Tongue (tissue), 2 donors: ENCODE measurements around the gene U2SURP. TPM values are rescaled to one million over a fixed set of nuclear protein-coding genes. Genes with fewer than 3 reads are reported as not detected.
"Not testable (repeated sequence)": the region's sequence is repeated elsewhere in the genome, so short reads cannot be mapped to it uniquely, and the experiment has no call there.

ENCODE experiments used
- DNase-seq: peaks from one replicate; pipeline ENCODE4 v3.0.0-alpha.2; 2015
- total RNA-seq: library from RNA; depleted of rRNA; stranded (reverse); fragments of >200 nt; gene quantifications from one replicate; pipeline ENCODE4 v1.2.3, GENCODE V29; 2014

The U2SURP gene
- total RNA-seq, 1 donor from 2014 or later = 107 TPM

DNA sequence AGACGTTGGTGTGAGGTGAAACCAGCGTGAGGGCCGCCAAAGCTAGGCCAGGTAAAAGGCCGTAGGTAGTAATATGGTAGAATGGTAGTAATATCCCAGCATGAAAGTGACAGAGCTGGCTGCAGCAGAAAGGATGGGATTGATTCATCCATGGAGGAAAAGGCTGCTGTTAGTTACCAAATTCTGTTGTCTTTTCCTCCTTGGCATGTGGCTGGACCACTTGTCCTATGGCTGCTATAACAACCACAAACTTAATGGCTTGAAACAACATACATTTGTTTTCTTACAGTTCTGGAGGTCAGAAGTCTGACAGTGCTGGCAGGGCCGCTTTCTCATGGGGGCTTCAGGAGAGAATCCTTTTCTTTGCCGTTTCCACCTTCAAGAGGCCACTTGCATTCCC is 70.4 kb downstream of the U2SURP start:
- DNase-seq = no peak

DNA sequence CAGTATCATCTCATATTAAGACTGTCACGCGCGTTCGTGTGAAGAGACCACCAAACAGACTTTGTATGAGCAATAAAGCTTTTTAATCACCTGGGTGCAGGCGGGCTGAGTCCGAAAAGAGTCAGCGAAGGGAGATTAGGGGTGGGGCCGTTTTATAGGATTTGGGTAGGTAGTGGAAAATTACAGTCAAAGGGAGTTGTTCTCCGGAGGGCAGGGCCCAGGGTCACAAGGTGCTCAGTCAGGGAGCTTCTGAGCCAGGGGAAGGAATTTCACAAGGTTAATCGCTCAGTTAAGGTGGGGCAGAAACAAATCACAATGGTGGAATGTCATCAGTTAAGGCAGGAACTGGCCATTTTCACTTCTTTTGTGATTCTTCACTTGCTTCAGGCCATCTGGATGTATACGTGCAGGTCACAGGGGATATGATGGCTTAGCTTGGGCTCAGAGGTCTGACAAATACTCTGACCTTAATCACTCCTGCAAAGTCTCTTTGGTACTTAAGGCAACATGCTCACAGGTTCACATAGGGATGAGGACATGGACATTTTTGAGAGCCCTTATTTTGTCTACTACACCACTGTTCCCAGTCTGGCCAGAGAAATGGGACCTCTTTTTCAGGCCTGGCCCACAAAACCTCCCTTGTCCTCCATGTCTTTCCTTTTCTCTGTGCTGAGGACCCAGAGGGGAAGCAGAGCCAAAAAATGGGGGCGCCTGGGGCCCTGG is 71.1 kb downstream of the U2SURP start:
- not testable (repeated sequence) for DNase-seq

GRCh38 chr3:143073541-143073940 is 72.2 kb downstream of the U2SURP start:
- not testable (repeated sequence) for DNase-seq

DNA sequence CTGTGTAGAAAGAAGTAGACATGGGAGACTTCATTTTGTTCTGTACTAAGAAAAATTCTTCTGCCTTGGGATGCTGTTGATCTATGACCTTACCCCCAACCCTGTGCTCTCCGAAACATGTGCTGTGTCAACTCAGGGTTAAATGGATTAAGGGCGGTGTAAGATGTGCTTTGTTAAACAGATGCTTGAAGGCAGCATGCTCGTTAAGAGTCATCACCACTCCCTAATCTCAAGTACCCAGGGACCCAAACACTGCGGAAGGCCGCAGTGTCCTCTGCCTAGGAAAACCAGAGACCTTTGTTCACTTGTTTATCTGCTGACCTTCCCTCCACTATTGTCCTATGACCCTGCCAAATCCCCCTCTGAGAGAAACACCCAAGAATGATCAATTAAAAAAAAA is 72.6 kb downstream of the U2SURP start:
- DNase-seq = not testable (repeated sequence)

DNA sequence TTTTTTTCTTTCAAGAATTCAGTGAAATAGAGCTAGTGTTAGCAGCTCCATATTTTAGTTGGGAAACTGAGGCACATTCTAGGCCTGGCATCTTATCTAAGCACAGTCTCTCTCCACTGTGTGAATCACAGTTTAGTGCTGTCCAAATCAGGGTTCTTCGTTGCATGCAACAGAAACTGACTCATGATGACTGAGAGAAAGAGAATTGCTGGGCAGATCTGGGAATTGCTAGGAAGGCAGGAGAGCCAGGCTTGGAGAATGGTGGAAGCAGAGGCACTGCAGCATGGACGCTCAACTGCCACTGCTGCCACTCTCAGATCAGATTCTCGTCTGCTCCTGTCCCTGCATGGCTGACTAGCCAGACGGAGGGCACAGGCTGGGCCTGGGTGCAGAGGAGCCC is 77.5 kb downstream of the U2SURP start:
- DNase-seq = no peak

DNA sequence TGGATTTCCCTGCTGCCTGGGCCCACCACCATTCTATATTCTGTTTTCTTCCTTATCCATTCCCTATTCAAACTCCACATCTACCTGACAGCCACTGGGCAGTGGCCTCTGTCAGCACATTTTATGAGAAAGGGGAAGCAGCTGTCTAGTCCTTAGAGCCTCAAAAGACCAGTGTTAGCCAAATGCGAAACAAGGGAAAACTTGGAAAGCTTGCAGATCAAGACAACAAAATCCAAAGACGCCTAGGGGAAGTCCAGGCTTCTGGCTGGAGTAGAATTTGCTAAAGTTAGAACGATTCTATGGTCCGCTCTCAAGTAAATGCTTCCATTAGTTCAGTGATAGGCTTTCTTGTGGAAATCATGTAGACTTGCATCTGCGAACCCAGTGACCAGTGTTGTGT is 78.8 kb downstream of the U2SURP start:
- no peak for DNase-seq

- no peak for DNase-seq
These were observed 80.0 kb downstream of the U2SURP start for GRCh38 chr3:143081365-143081764.

DNA sequence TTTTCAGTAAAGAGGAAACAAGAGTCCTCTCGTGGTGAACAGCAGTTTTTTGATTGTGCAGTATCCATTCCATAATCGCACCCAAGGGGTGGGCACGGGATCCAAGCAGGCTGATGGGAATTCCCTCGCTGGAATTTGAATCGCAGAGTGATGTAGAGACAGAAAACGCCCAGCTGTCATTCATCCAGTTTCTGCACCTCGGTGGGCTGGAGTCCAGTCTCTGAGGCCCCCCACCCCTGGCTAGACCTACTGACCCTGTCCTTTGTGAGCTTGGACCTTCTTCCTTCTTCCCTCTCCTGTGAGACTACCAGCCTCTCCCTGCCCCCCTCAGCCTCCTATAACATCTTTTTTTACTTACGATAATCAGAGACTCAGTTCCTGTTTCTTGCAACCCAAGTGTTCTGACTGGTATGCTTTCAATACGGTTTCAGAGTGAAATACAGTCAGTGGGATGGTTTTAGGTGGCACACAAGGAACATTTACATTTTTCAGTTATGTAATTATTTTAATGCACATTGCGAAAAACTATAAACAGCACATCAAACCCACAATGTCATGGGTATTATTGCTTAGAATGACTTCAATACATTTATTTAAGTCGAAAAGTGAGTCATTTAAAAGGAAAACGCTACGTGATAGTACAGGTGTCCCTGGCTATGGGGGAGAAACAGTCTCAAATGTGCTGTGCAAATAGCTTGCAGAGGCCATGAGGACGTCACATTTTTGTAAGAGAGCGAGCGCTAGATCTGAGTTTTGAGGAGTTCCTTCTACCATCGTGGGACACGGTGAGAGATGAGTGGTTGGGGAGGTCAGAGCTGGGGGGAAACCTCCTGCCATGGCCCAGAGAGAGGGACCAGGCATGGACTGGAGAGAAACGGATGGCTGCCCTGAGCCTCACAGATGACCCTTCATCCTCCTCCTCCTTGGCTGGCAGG is 80.7 kb downstream of the U2SURP start:
- no peak for DNase-seq

DNA sequence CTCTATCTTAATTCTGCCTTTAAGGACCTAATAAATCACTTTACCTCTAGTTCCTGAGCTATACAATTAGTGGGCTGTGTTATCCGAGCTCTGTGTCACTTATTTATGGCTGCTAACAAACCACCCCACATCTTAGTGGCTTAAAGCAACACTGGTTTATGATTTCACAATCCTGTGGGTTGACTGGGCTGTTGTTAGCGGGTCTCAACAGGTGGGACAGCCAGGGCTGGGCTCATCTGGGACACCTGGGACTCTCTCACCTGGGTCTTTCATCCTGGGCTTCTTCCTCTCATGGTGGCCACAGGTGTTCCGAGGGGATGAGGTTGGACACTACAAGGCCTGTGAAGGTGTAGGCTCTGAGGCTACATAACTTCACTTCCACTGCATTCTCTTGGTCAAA is 82.4 kb downstream of the U2SURP start:
- no peak for DNase-seq

DNA sequence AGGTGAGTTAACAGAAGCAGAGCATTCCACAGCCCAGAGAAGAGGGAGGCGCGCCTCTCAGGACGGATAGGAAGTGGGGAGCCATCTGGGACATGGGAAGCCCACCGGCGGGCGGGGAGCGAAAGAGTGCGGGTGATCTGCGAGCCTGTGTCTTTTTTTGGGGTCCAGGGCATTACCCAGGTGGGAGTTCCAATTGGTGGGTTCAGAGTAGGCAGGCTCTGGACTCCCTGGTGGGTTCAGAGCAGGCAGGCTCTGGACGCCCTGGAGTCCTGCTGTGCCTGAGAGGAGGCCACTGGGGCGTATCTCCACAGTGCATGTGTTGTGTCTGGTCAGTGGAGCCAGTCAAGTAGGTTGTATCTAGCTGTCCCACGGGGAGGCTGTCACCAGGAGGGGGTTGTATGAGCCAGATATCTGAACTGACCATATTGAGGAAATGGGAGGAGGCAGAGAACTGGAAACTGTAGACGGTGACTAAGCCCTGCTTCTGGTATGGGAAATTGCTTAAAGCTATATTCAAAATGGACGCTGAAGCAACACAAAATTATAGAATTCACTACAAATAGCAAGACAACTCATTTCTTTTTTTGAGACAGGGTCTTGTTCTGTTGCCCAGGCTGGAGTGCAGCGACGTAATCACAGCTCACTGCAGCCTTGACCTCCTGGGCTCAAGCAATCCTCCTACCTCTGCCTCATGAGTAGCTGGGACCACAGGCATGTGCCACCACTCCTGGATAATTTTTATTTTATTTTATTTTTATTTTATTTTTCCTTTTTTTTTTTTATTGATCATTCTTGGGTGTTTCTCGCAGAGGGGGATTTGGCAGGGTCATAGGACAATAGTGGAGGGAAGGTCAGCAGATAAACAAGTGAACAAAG is 83.7 kb downstream of the U2SURP start:
- DNase-seq = peak; percentile 29

GRCh38 chr3:143088835-143089234 is 87.5 kb downstream of the U2SURP start:
- no peak for DNase-seq

GRCh38 chr3:143089965-143090364 is 88.6 kb downstream of the U2SURP start:
- no peak for DNase-seq

GRCh38 chr3:143090486-143090885 is 89.1 kb downstream of the U2SURP start:
- DNase-seq = peak; percentile 84

- DNase-seq = peak; percentile 21
These were observed 89.8 kb downstream of the U2SURP start for GRCh38 chr3:143090976-143091837.

DNA sequence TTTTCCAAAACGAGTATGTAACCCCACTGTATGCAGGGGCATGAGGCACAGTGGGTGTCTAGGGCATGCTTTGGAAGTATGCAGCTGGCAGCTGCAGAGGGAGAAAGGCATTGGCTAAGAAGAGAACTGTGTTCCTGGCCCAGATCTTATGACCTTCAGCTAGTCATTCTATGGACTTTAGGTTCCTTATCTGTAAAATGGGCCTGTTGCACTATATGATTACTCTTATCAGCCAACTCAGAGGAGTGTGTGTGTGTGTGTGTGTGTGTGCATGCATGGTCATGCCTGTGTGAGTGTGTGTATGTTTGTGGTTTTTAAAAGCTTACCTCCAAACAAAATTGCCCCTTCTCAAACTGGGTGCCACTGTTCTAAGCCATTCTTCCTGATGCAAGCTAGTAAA is 90.8 kb downstream of the U2SURP start:
- DNase-seq = no peak

- no peak for DNase-seq
These were observed 94.4 kb downstream of the U2SURP start for GRCh38 chr3:143095813-143096212.

DNA sequence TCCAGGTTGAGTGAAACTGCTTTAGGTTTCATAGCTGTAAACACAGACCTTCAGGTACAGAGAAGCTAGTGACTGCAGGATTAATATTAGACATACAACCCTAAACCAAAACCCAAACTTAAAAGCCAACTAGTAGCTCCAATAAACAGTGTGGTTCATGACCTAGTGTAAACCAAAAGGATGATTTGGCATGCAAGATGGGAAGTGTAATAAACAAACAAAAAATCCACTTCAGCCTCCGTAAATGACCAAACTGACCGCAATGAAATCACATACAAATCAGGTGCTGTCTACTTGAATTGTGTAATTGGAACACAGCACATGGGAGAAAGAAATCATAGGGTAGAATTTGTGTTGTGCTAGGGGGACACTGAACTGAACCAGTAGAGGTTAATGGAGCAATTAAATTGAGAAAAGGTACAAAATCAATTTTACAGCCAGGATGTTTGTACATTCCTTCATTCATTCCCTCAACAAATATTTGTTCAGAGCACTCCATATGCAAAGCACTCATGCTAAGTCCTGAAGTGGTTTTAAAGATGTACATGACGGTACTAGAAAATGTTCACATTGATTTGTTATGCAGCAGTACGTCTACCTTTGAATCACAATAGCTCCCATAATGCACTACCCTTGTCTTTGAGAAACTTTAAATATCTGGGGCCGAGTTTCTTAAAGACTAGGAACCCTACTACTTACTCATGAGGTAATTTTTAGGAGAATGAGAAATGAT is 96.8 kb downstream of the U2SURP start:
- no peak for DNase-seq

- no peak for DNase-seq
These were observed 97.8 kb downstream of the U2SURP start for GRCh38 chr3:143099210-143099609.

- no peak for DNase-seq
These were observed 98.3 kb downstream of the U2SURP start for GRCh38 chr3:143099690-143100089.

DNA sequence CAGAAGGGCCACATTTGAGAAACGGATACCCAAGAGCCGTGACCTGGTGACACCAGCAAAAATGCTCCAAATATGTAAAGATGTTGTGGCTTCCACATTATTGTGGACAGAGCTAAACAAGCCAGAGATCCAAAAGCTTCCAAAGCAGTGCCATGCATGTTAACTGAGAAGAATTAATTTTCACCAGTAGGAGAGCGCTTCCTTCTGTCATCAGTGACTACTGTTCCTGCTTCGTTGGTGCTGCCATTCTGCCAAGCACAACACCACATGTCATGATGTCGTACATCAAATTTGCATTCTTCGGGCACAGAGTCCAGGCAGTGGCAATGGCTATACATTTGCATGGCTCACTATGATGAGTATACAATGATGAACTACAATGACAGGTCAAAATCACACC is 99.1 kb downstream of the U2SURP start:
- peak; percentile 55 for DNase-seq
